Gastroesophageal sphincter (tissue), 3 donors: ENCODE measurements around the gene ZBTB21.

Experiments used
- EP300 ChIP-seq: sonication (generic); formaldehyde crosslinking; IDR thresholded peaks from one replicate; pipeline ENCODE4 v1.6.1; 2017; ENCODE audit warnings: antibody characterized with exemption, mild to moderate bottlenecking
- POLR2A ChIP-seq, 2 donors: fragments of 450-650 bp; IDR thresholded peaks; one replicate each; pipeline ENCODE4 v1.6.1; 2017; ENCODE audit warnings: antibody characterized with exemption in 2 of 2, mild to moderate bottlenecking in 2 of 2, moderate library complexity in 1 of 2
- POLR2AphosphoS5 ChIP-seq: sonication (generic); formaldehyde crosslinking; IDR thresholded peaks from one replicate; pipeline ENCODE4 v1.6.1; 2017; ENCODE audit warnings: antibody characterized with exemption
- TF ChIP-seq, protein P1 (sequence below), 4 experiments: fragments of 200-600 bp in 2 of 4; fragments of 450-650 bp in 2 of 4; sonication (generic) in 1 of 4; IDR thresholded peaks; one replicate each; pipeline ENCODE4 v1.5.1; 2017 to 2019; ENCODE audit warnings: antibody characterized with exemption in 4 of 4, mild to moderate bottlenecking in 2 of 4, moderate library complexity in 2 of 4

DNA sequence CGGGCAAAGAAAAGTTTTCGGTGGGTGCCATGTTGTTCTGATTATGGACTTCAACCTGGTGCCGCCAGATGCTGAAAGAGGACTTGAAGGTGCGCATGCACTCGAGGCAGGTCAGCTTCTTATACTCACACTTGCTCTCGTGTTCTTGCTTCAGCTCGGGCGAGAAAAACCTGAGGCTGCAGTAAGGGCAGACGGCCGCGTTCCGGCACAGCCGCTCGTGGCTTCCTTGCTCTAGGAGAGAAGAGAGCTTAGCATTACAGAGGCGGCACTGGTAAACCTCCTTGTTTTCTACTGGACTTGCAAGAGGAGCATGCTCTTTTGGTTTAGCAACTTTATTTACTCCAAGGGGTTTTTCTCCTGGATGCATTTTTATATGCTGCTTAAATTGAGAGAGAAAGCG, 18.5 kb downstream of the ZBTB21 start:
- TF ChIP-seq EP300 (no peak), POLR2A (IDR thresholded peaks at IDR 0.05) (no peak), POLR2AphosphoS5 (no peak)
- TF ChIP-seq, protein P1, sequence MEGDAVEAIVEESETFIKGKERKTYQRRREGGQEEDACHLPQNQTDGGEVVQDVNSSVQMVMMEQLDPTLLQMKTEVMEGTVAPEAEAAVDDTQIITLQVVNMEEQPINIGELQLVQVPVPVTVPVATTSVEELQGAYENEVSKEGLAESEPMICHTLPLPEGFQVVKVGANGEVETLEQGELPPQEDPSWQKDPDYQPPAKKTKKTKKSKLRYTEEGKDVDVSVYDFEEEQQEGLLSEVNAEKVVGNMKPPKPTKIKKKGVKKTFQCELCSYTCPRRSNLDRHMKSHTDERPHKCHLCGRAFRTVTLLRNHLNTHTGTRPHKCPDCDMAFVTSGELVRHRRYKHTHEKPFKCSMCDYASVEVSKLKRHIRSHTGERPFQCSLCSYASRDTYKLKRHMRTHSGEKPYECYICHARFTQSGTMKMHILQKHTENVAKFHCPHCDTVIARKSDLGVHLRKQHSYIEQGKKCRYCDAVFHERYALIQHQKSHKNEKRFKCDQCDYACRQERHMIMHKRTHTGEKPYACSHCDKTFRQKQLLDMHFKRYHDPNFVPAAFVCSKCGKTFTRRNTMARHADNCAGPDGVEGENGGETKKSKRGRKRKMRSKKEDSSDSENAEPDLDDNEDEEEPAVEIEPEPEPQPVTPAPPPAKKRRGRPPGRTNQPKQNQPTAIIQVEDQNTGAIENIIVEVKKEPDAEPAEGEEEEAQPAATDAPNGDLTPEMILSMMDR (IDR thresholded peaks at IDR 0.05) = no peak
